ENCODE results near the gene NBPF1.
"Not testable (repeated sequence)": the region's sequence is repeated elsewhere in the genome, so short reads cannot be mapped to it uniquely, and the experiment has no call there.

The NBPF1 gene

DNA sequence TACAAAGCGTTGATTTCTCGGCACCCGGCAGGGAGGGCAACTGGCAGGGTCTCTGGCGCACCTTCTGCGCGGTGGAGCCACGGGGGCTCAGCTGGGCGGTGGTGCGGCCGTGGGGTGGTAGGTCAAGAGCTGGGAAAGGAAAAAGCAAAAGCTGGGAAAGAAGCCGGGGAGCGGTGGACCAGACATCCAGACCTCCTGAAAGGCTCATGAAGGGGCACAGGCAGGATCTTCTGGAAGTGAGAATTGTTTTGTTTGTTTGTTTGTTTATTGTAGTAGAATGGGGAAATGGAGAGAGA, 92.1 kb downstream of the NBPF1 start:
- no peak overlapping the region for H3K4me3 ChIP-seq
- no peak for DNase-seq (ENCODE audit: low spot score)
- TF ChIP-seq, protein P1, sequence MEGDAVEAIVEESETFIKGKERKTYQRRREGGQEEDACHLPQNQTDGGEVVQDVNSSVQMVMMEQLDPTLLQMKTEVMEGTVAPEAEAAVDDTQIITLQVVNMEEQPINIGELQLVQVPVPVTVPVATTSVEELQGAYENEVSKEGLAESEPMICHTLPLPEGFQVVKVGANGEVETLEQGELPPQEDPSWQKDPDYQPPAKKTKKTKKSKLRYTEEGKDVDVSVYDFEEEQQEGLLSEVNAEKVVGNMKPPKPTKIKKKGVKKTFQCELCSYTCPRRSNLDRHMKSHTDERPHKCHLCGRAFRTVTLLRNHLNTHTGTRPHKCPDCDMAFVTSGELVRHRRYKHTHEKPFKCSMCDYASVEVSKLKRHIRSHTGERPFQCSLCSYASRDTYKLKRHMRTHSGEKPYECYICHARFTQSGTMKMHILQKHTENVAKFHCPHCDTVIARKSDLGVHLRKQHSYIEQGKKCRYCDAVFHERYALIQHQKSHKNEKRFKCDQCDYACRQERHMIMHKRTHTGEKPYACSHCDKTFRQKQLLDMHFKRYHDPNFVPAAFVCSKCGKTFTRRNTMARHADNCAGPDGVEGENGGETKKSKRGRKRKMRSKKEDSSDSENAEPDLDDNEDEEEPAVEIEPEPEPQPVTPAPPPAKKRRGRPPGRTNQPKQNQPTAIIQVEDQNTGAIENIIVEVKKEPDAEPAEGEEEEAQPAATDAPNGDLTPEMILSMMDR (IDR thresholded peaks at IDR 0.05), result no peak
- H3K27ac ChIP-seq, result no peak overlapping the region

DNA sequence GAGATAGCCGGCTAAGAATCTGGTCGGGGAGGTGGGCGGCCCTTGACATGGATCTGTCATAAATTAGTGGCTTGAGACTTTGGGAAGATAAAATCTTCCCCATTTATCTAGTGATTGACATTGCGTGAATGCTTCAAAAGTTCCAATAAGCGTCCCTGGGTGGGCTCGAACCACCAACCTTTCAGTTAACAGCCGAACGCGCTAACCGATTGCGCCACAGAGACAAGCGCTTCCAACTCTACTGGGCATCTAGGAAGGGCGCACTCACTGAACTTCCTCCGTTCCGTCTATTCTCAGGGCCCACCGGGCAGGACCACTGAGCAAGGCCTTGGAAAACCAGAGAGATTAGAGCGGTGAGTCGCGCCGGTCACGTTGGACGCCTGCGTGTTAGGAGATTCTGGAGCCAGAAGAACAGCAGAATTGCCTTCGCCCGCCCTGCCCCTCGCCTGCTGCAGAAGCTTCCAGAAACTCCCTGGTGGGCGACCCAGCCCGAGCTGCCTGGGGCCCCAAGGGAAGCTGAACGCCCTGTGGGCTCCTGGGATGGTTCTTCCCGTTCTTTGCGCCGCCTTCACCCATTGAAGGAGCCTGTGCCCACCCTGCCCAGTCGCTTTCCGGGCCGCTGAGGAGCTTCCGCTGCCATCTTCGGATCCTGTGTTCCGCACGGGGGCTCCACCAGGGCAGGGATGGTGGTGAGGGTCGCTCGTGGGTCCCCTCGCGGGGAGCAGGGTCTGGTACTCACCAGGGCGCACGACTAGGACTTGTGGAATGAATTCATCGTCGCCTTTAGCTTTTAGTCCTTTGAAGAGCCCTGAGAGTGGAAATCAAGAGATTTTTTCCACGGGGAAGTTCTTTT, 92.7 kb downstream of the NBPF1 start:
- H3K27ac ChIP-seq; DNase-seq (ENCODE audit: low spot score): not testable (repeated sequence)
- peak overlapping the region; percentile 53 for H3K4me3 ChIP-seq

DNA sequence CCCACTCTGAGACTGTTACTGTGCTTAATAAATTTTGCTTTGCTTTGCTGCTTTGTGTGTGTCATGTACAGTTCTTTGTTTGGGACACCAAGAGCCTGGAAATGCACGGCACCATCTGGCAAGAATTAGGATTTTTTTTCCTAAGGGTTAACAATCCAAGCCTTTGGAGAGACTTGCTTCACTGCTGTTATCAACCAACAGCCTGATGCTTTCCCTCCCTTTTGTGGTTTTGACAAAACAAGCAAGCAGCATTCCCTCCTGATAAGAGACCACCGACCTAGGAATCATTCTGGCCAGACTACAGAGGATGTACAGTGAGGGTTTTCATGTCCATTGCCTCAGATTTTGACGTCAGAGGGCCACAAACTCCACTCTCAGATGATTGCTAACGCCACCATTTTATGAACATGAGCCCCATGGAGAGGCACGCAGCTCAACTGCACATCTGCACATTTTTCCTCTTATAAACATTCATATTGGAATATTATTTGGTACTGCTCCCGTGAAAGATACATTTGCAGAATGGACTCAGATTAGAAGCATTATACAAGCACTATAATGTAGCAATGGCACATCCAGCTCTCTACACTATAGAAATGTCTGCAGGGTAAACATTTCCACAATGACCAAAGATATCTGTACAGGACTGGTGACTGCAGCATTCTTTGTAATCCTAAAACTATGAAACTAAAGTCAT, 94.0 kb downstream of the NBPF1 start:
- DNase-seq (ENCODE audit: low spot score); H3K27ac ChIP-seq: not testable (repeated sequence)

DNA sequence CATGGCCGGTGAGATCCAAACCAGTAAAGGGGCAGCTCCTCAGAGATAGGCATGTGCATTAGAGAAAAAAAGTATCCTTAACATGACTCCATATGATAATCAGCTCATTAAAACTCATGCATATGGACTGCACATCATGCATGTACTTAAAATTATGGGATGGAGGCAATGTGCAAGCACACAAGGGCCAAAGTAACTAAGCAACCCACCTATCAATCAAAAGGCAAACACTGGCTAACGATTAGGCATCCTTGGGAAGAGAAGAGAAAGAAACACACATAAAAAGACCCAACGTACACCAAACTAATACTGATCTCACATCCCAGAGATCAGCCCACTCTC, 94.5 kb downstream of the NBPF1 start:
- H3K4me3 ChIP-seq; DNase-seq (ENCODE audit: low spot score): not testable (repeated sequence)

More for the DNA sequence above, 94.0 kb downstream of the NBPF1 start:
- H3K4me3 ChIP-seq, result not testable (repeated sequence)

DNA sequence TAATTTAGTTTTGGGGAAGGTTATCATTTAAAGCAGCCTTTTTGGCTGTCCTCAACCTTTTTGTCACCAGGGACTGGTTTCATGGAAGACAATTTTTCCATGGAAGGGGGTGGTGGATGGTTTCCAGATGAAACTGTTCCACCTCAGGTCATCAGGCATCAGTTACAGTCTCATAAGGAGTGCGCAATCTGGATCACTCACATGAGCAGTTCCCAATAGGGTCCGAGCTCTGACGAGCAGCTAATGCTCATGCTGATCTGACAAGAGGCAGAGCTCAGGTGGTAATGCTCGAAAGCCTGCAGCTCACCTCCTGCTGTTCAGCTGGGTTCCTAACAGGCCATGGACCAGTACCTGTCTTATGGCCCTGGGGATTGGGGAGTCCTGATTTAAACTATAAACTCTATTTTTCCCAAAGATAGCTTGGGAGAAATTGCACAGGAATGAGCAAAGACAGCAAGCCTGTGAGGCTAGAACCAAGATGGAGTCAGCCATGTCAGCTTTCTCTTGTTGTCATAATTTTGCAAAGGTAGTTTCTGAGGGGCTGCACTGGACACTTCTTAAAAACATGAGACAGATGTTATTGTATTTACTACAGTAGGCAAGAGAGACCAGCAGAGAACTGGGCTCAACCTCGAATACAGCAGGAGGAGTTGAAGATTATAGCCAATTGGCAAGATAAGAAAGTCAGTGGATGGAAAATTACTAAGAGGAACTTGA, 96.5 kb downstream of the NBPF1 start:
- H3K4me3 ChIP-seq; DNase-seq (ENCODE audit: low spot score); H3K27ac ChIP-seq: not testable (repeated sequence)

More for the DNA sequence above, 94.5 kb downstream of the NBPF1 start:
- H3K27ac ChIP-seq, result not testable (repeated sequence)

DNA sequence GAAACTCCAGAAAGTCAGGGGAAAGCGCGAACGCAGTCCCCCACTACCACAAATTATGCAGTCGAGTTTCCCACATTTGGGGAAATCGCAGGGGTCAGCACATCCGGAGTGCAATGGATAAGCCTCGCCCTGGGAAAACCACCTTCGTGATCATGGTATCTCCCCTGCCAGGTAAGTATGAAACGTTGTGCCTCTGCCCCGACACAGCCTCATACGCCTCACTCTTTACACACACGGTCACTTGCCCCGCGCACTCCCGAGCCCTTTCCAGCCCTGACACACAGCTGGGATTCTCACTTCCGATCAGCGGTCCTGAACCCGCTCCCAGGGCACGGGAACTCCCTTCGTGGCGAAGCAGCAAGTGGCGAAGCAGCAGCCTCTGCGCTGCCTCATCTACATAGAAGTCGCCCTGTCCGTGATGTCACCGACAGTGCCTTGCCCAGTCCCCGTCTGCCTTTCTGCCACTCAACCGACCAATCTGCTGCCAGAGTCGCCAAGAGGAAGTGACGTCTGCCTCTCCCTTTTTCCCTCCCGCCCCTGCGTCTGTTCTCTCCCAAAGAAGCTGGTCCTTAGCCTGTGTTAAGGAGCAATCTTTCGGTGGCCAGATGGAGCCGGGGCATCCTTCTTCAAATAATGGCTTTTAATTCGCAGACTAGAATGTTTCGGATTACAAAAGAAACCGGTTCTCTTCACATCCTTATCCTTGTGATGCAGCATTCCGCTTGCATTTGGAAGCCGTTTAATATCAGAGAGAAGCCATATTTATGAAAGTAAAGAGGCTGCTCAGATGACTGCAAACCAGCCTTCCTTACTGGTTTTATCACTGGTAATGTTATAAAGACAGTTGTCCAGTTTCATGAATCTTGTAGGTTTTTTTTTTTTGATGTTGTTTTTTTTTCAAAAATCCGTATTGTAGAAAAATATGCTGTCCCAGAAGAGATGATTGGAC, 99.0 kb downstream of the NBPF1 start, which contains the start of gene RNU1-1:
TSS of gene RNU1-1 (minus strand) at position 179 of the 949 bp plus-strand sequence.
- Histone ChIP-seq H3K27ac (peak within 1 kb of the TSS in 1 of 2 donors; percentile 89), H3K4me3 (peak within 1 kb of the TSS; percentile 65)
- DNase-seq (ENCODE audit: low spot score), result peak; percentile 91

DNA sequence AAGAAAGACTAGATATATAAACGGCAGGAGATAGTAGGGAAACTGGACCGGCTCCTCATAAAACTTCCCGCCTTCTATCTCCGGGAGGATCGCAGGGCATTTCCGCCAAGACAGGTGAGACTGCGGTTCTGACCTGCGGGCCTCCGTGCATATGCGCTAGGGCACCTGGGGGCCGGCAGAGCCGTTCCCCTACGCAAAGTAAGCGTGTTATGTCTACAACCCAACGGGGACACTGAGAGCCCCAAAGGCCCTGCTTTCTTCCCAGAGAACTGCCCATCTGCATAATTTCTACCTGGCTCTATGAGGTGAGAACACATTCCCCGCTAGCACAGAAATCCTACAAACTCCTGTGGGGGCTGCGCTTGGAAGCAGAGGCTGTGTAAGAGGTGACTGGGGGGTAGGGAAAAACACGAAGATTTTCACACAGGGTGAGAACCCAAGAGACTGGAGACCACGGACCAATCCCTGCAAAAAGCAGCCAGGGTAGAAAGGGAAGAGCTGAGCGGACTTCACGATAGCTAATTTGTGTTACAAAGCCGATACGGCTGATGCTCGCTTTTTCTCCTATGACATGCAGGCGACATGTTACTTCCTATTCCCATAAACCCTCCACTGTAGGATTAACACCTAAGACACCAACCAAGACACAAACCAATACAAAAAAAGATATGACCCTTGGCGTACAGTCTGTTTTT, 99.8 kb downstream of the NBPF1 start:
- H3K27ac ChIP-seq, result peak overlapping the region in 1 of 2 donors; percentile 66
- not testable (repeated sequence) for DNase-seq (ENCODE audit: low spot score)
- H3K4me3 ChIP-seq, result peak overlapping the region; percentile 38

DNA sequence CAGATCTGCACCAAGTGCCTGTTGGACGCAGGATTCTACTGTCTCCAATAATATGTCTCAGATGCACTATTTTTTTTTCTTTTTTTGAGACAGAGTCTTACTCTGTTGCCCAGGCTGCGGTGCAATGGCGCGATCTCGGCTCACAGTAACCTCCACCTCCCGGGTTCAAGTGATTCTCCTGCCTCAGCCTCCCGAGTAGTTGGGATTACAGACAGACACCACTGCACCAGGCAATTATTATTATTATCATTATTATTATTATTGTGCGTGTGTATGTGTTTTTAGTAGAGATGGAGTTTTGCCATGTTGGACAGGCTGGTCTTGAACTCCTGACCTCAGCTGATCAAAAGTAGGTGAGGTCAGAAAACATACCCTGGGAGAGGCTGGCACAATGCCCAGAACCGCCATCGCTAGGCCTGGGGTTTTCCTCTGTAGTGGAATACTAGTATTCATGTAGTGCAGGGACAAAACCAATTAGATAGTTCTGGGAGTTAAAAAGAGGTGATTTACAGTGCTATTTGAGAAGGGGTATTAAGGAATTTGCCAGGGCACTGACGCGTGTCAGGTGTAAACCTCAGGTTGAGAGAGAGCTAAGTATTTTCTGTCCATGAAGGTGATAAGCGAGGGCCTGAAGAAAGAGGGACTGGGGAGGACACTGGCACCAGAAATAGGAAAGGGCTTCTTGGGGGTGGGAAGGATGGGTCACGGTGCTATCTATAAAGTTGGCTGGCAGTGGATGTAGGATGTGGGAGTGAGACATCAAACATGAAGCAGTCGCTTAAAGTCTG, 100.5 kb downstream of the NBPF1 start:
- peak overlapping the region in 1 of 2 donors; percentile 66 for H3K27ac ChIP-seq
- DNase-seq (ENCODE audit: low spot score); H3K4me3 ChIP-seq: not testable (repeated sequence)

Measured in coronary artery (tissue), 2 donors.